HG03378 (cell line): Measurements from ENCODE around the gene ASZ1.

Experiments
- ATAC-seq: cut with Tn5 transposase; IDR thresholded peaks from one replicate; pipeline ENCODE4 v1.9.1; 2021; ENCODE audit warnings: mild to moderate bottlenecking, moderate library complexity; ENCODE audit not compliant: unreplicated experiment

The ASZ1 gene

DNA sequence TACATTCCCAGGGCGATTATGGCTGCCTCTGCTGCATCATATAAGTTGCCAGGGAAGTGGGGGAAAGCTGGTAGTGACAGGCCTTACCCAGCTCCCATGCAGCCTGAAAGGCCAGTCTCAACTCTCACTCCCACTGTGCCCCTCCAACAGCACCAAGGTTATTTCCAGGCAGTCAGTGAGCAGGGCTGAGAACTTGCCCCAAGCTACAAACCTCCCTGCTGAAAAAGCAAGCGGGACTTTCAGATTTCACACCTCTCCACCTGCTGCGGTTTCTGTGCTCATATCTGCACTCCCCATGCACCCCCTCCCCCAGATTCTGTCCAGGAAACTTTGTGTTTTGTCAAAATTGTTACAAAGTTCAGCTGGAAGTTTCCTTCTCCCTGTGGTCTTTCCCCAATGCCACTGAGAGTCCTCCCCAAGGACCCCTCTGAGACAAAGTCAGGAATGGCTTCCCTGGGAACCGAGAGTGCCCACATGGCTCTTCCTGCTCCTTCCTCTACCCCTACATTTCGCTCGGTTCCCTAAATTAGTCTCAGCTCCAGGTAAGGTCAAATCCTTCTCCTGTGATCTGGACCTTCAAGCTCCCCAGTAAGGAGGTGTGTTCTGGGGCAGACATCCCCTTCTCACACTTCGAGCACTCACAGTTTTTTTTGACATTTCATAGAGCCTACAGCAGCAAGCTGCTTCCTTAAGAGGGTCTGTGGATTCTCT lies 79.2 kb downstream of the ASZ1 start:
- ATAC-seq, result peak; percentile 90

GRCh38 chr7:117347480-117347879 lies 79.8 kb downstream of the ASZ1 start:
- peak; percentile 26 for ATAC-seq

GRCh38 chr7:117346161-117346560 lies 81.1 kb downstream of the ASZ1 start:
- ATAC-seq, result no peak

- ATAC-seq, result no peak
Measured at GRCh38 chr7:117338020-117338419, 89.3 kb downstream of the ASZ1 start.

GRCh38 chr7:117333168-117333567 lies 94.1 kb downstream of the ASZ1 start:
- no peak for ATAC-seq

DNA sequence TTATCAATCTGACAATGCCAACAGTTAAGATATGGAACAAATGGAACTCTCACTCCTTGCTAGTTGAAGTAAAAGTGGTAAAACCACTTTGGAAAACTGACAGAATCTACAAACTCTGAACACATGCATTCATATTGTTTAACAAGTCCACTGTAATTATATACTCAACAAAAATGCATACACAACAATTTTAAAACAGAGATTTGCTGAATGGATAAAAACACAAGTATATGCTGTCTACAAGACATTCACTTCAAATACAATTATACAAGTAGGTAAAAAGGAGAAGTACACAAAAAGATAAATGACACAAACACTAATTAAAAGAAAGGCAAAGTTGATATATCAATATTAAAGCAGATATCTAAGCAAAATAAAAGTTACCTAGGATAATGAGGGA lies 95.3 kb downstream of the ASZ1 start:
- ATAC-seq, result no peak

GRCh38 chr7:117325836-117326235 lies 101.5 kb downstream of the ASZ1 start:
- no peak for ATAC-seq

- ATAC-seq, result no peak
Measured at GRCh38 chr7:117324960-117325359, 102.3 kb downstream of the ASZ1 start.

DNA sequence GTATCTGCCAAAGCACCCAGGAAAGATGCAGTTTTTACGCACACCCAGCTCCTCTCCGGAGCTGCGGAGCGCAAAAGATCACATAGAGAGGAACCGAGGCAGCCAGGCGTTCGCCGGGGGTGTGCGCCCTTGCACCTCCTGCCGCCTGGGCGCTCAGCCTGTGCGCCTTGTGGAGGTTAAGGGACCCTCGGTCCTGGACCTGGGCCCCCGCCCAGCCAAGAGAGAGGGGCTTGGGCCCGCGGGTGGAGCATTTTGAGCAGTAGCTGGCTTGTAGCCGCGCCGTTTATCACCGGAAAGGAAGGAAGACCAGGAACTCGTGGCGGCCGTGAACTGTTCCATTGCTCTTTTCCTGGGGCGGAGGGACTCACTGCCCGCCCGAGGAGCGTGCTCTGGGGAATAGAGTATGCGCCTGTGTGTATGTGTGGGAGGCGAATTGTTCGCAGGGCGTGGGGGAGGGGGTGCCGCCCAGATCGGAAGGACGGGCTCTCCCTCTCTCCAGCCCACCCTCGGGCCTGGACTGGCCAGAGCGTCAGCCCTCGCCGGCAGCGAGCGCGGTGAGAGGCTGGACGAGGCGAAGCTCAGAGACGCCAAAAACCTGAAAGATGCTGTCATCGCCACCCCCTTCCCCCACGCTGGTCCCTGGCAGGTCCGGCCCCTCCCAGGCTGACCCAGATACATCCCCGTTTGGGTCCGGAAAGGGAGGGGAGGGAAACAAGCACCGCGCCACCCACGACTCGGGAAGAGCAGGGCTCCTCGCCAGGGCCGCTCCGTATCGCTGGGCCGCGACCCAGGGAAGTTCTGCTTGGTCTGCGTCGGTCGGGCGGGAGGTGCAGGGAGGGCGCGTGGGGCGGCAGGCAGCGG lies 103.2 kb downstream of the ASZ1 start:
- ATAC-seq, result no peak

- no peak for ATAC-seq
Measured at GRCh38 chr7:117323305-117323850, 103.9 kb downstream of the ASZ1 start.

GRCh38 chr7:117322741-117323304 lies 104.5 kb downstream of the ASZ1 start, which contains the start of gene WNT2:
Gene WNT2, minus strand, starts transcription at chr7:117323058. Its CDS starts 69 bp downstream, at chr7:117322989.
- no peak for ATAC-seq

- ATAC-seq, result no peak
Measured at GRCh38 chr7:117320523-117320922, 106.8 kb downstream of the ASZ1 start.

GRCh38 chr7:117319181-117319580 lies 108.1 kb downstream of the ASZ1 start:
- ATAC-seq, result no peak

- no peak for ATAC-seq
Measured at GRCh38 chr7:117313582-117313981, 113.7 kb downstream of the ASZ1 start.
